Bronchial epithelial cell (primary cell): Measurements from ENCODE around the gene YES1. TPM values are rescaled to one million over a fixed set of nuclear protein-coding genes. Genes with fewer than 3 reads are reported as not detected.

ENCODE experiments used
- DNase-seq: peaks from one replicate; pipeline ENCODE4 v3.0.0-alpha.2; 2010; ENCODE audit warnings: low read depth
- FAIRE-seq: peaks from 2 replicates; lab custom pipeline; 2011; peaks lifted over from hg19 to GRCh38; lab: Jason Lieb, UNC
- H3K27me3 ChIP-seq: 2 replicates; pipeline ENCODE4 v1.5.1; 2011; ENCODE audit warnings: low read length; ENCODE audit not compliant: control insufficient read depth, insufficient read depth
- H3K36me3 ChIP-seq: 2 replicates; pipeline ENCODE4 v1.5.1; 2011; ENCODE audit warnings: low read length; ENCODE audit not compliant: control insufficient read depth, insufficient read depth
- H3K4me3 ChIP-seq: 2 replicates; pipeline ENCODE4 v1.5.1; 2011; ENCODE audit warnings: mild to moderate bottlenecking, low read depth, low read length, control low read depth
- CTCF ChIP-seq: IDR thresholded peaks from 2 replicates; pipeline ENCODE4 v1.5.1; 2011; ENCODE audit warnings: mild to moderate bottlenecking, moderate library complexity, low read length, control low read depth, inconsistent platforms; ENCODE audit not compliant: insufficient read depth, severe bottlenecking
- total RNA-seq: library from RNA; depleted of rRNA; stranded (reverse); fragments of >200 nt; gene quantifications from 2 replicates; pipeline ENCODE4 v1.2.1, GENCODE V29; 2014

YES1 gene
- total RNA-seq, result 119 and 165 TPM in 2 replicates

GRCh38 chr18:811892-812375 is at the start of gene YES1:
Gene YES1 (minus strand): TSS chr18:812242. CDS start chr18:756827, 55,415 bp downstream.
- no peaks in the 10 kb centered on the region for H3K36me3 ChIP-seq
- FAIRE-seq (no peak), DNase-seq (peak; percentile 42)
- H3K27me3 ChIP-seq, result no peaks in the 10 kb centered on the region
- H3K4me3 ChIP-seq, result peak within 1 kb of the TSS; percentile 98
- TF ChIP-seq CTCF, result no peak

- Histone ChIP-seq H3K4me3 (no peak overlapping the region), H3K36me3 (no peaks in the 10 kb centered on the region), H3K27me3 (no peaks in the 10 kb centered on the region)
- no peak for FAIRE-seq
- no peak for TF ChIP-seq CTCF
- no peak for DNase-seq
Observed at GRCh38 chr18:857986-858385, 45.9 kb upstream of the YES1 start.

GRCh38 chr18:853471-853870 is 41.4 kb upstream of the YES1 start:
- TF ChIP-seq CTCF, result no peak
- no peak for FAIRE-seq
- DNase-seq, result no peak
- no peak overlapping the region for H3K4me3 ChIP-seq
- no peaks in the 10 kb centered on the region for H3K36me3 ChIP-seq
- no peaks in the 10 kb centered on the region for H3K27me3 ChIP-seq

- H3K4me3 ChIP-seq, result no peak overlapping the region
- H3K27me3 ChIP-seq, result no peaks in the 10 kb centered on the region
- FAIRE-seq, result no peak
- H3K36me3 ChIP-seq, result no peaks in the 10 kb centered on the region
- no peak for DNase-seq
- TF ChIP-seq CTCF, result no peak
Observed at GRCh38 chr18:850960-851359, 38.9 kb upstream of the YES1 start.

- no peak for FAIRE-seq
- Histone ChIP-seq H3K4me3 (no peak overlapping the region), H3K27me3 (no peaks in the 10 kb centered on the region), H3K36me3 (no peaks in the 10 kb centered on the region)
- TF ChIP-seq CTCF, result no peak
- DNase-seq, result no peak
Observed at GRCh38 chr18:849021-849420, 37.0 kb upstream of the YES1 start.
